Measurements from ENCODE around the gene CCDC81. TPM values are rescaled to one million over a fixed set of nuclear protein-coding genes. Genes with fewer than 3 reads are reported as not detected.
A peak's percentile ranks its signal among the peaks of the same experiment; 100 is the strongest.

The CCDC81 gene
- total RNA-seq, 1 donor from 2014 or later: 0.53 TPM

GRCh38 chr11:86390487-86390886 lies 15.8 kb downstream of the CCDC81 start:
- H3K4me3 ChIP-seq (ENCODE audit: low read depth, low read length): no peak overlapping the region
- DNase-seq (ENCODE audit: low read depth): no peak
- H3K27me3 ChIP-seq (ENCODE audit: control insufficient read depth, insufficient read depth, low read length): no peaks in the 10 kb centered on the region
- H3K36me3 ChIP-seq (ENCODE audit: control insufficient read depth, insufficient read depth, low read length): no peaks in the 10 kb centered on the region
- no peak for FAIRE-seq
- TF ChIP-seq CTCF (IDR thresholded peaks at IDR 0.05; ENCODE audit: insufficient read depth, low read length, severe bottlenecking): no peak

DNA sequence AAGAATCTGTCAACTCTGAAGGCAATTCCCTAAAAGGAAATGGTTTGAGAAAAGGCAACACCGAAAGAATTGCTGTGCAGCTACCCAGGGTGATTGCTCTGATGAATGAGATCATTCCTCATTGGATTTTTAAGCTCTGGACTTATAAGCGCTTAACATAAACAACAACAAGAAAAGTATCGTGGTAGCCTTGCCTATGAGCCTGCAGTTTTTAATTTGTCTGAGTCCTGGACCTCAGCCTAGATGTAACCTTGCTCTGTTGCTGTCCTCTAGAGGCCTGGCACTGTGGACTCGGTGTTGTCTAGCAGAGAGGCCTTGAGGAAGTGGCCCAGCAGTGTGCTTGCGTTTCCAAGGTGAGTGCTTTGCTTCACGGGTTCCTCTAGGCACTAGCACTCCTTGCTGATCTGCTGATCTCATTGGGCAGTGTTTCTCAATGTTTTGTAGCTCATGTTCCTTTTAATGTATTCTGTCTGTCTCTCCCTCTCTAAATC lies 20.4 kb downstream of the CCDC81 start:
- no peaks in the 10 kb centered on the region for H3K36me3 ChIP-seq (ENCODE audit: control insufficient read depth, insufficient read depth, low read length)
- H3K27me3 ChIP-seq (ENCODE audit: control insufficient read depth, insufficient read depth, low read length): no peaks in the 10 kb centered on the region
- DNase-seq (ENCODE audit: low read depth) (no peak), FAIRE-seq (peak; percentile 7)
- no peak overlapping the region for H3K4me3 ChIP-seq (ENCODE audit: low read depth, low read length)
- TF ChIP-seq CTCF (IDR thresholded peaks at IDR 0.05; ENCODE audit: insufficient read depth, low read length, severe bottlenecking): no peak

DNA sequence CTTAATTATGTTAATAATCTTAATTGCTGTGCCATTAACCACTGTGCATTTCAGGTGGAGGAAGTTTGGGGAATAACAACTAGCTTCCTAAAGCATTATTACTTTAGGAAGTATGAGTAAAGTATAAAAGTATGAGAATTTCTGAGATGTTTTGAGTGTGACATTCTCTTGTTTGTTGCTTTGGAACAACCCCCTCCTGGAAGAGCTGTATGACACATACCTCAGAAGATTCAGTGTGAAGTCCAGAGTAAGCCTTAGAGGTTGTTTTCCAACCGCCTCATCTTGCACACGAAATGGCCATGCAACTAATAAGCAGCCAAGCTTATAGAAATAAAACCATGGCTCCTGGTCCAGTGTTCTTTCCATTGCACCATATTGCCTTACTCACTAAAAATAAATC lies 21.7 kb downstream of the CCDC81 start:
- H3K36me3 ChIP-seq (ENCODE audit: control insufficient read depth, insufficient read depth, low read length): no peaks in the 10 kb centered on the region
- FAIRE-seq (no peak), DNase-seq (ENCODE audit: low read depth) (peak; percentile 47)
- no peak for TF ChIP-seq CTCF (IDR thresholded peaks at IDR 0.05; ENCODE audit: insufficient read depth, low read length, severe bottlenecking)
- H3K4me3 ChIP-seq (ENCODE audit: low read depth, low read length): no peak overlapping the region
- no peaks in the 10 kb centered on the region for H3K27me3 ChIP-seq (ENCODE audit: control insufficient read depth, insufficient read depth, low read length)

GRCh38 chr11:86397351-86397750 lies 22.7 kb downstream of the CCDC81 start:
- Histone ChIP-seq H3K4me3 (ENCODE audit: low read depth, low read length) (no peak overlapping the region), H3K27me3 (ENCODE audit: control insufficient read depth, insufficient read depth, low read length) (no peaks in the 10 kb centered on the region), H3K36me3 (ENCODE audit: control insufficient read depth, insufficient read depth, low read length) (no peaks in the 10 kb centered on the region)
- no peak for TF ChIP-seq CTCF (IDR thresholded peaks at IDR 0.05; ENCODE audit: insufficient read depth, low read length, severe bottlenecking)
- FAIRE-seq (no peak), DNase-seq (ENCODE audit: low read depth) (no peak)

DNA sequence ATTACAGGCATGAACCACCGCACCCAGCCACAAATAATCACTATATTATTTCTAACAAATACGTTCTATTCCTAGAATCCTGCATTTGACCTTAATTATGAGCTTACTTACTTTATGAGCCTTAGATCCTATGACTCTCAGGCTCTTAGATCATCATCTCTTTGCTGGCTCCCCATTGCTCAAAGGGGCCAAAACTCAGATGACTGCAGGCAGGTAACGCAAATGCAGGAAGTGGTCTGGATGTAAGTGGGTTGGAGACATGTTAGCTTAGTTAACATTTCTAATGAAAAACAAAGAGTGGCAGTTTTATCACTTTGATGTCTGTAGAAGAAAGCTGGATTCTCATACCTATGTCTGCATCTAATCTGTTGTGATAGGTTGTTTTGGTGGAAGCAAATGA lies 23.4 kb downstream of the CCDC81 start:
- Histone ChIP-seq H3K4me3 (ENCODE audit: low read depth, low read length) (no peak overlapping the region), H3K27me3 (ENCODE audit: control insufficient read depth, insufficient read depth, low read length) (no peaks in the 10 kb centered on the region), H3K36me3 (ENCODE audit: control insufficient read depth, insufficient read depth, low read length) (no peaks in the 10 kb centered on the region)
- no peak for TF ChIP-seq CTCF (IDR thresholded peaks at IDR 0.05; ENCODE audit: insufficient read depth, low read length, severe bottlenecking)
- DNase-seq (ENCODE audit: low read depth): no peak
- no peak for FAIRE-seq

- DNase-seq (ENCODE audit: low read depth) (no peak), FAIRE-seq (no peak)
- no peak for TF ChIP-seq CTCF (IDR thresholded peaks at IDR 0.05; ENCODE audit: insufficient read depth, low read length, severe bottlenecking)
- no peak overlapping the region for H3K4me3 ChIP-seq (ENCODE audit: low read depth, low read length)
- H3K27me3 ChIP-seq (ENCODE audit: control insufficient read depth, insufficient read depth, low read length): no peaks in the 10 kb centered on the region
- H3K36me3 ChIP-seq (ENCODE audit: control insufficient read depth, insufficient read depth, low read length): no peaks in the 10 kb centered on the region
Measured at GRCh38 chr11:86403458-86403857, 28.8 kb downstream of the CCDC81 start.
